NCI-H2081 treated with DMSO at 0.1 percent for 48 hours (cell line): ENCODE measurements around the gene GFOD1.

Experiments used
- DNase-seq: peaks from one replicate; lab custom pipeline; 2025; lab: John Stamatoyannopoulos, UW

The GFOD1 gene

GRCh38 chr6:13308332-13308731, 179.1 kb downstream of the GFOD1 start:
- DNase-seq = no peak
